Fibroblast of peridontal ligament (primary cell): ENCODE results near the gene IFT27.
A peak's percentile ranks its signal among the peaks of the same experiment; 100 is the strongest.

Experiments used
- DNase-seq: peaks from one replicate; pipeline ENCODE4 v3.0.0-alpha.2; 2010; ENCODE audit errors: extremely low read depth

Gene IFT27

GRCh38 chr22:36797374-36797773 lies 21.5 kb upstream of the IFT27 start:
- no peak for DNase-seq

DNA sequence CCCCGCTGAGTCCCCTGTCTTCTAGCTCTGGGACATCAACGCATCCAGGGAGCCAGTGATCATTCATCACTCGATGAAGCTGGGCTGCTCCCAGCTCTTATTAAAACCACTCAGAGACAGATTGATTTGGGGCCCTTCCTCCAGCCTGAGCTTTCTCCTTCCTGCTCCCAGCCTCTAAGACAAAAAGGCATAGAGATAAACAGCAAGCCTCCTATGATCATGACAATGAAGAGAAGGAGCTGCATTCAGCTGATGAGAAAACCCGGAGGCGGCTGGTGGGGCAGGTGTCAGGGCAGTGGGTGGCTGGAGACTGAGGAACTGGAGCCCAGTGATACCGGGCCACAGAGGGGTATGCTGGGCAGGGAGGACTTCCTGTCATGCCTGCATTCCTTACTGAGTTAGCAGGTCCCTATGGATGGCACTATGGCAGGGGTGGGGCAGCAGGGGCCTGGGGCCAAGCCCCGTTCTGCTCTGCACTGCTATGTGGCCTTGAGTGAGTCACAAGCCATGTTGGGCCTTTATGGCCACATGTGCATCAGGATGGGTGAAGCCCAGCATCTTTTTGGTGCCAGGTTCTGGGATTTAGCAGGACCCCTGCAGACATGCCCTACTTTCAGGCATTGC lies 20.7 kb upstream of the IFT27 start:
- DNase-seq: no peak

DNA sequence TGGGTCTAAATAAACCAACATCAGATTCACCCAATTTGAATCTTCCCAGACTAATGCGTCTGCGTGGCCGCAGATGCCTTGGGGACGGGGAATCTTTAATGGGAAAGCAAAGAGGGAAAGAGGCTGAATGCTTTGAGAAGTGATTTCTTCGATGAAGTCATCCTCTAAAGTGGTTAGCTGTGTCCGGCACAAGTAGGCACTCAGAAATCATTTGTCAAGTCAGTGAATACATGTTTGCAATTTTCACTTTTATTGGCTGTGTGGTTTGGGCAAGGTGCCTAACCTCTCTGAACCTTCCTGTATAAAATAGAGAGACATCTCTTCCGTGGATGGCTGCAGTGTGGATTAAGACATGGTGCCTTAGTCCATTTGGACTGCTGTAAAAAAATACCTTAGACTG lies 19.7 kb upstream of the IFT27 start:
- DNase-seq: no peak

GRCh38 chr22:36790648-36791047 lies 14.7 kb upstream of the IFT27 start:
- DNase-seq: no peak

DNA sequence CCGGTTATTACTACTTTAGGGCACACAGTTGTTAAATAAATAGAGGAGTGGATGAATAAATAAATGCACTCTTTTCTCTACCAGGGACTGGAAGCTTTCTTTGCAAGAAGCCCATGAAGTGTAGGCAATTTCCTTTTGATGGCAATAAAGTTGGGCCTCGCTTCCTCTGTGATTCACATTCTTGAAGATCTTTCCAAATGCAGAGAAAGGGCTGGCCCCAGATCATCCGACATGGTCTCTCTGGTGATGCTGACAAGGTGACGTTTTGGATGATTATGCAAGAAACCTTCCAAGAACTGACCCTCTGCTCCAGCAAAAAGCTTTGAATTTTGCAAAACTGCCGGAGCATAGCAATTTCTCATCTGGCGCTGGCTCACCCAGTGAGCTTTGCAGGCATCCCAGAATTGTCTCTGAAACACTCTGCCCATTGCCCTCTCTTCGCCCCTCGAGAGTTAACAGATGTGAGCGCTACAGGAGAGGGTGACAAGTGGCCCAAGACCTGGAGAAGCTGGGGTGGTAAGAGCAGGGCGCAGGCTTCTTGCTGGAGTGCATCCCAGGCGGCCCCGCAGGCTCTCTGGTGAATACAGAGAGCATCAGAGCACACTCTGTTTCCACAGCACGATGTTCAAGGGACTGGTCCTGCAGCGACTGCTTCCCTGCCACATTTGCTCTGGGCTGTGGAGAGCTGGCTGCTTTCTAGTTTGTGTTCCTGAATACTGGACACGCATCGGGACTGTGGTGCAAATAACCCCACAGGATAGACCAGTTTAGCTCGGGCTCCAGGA lies 11.5 kb upstream of the IFT27 start:
- DNase-seq: no peak

GRCh38 chr22:36783743-36784142 lies 7.8 kb upstream of the IFT27 start:
- no peak for DNase-seq

- peak; percentile 63 for DNase-seq
These were observed 6.0 kb upstream of the IFT27 start for GRCh38 chr22:36781656-36782627.

- no peak for DNase-seq
These were observed 2.1 kb upstream of the IFT27 start for GRCh38 chr22:36778020-36778419.

GRCh38 chr22:36776722-36777121 lies 803 bp upstream of the IFT27 start:
- DNase-seq: no peak

DNA sequence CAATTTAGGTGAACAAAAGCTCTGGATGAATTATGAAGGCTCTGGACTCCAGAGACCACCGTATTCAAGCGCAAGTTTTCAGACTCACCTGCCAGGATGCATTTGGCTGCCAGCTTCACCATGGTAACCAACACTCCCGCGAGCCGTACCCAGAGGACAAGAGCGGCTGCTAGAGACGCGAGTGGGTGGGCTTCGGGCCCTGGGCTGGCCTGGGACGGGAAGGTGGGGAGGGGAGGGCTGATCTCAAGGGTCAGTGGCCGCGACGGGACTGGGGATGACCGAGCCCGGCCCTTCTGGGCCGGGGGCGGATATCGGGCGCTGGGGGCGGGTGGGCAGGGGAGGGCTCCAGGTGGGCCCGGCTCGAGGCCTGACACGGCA lies 344 bp downstream of the IFT27 start:
- DNase-seq: peak; percentile 3

DNA sequence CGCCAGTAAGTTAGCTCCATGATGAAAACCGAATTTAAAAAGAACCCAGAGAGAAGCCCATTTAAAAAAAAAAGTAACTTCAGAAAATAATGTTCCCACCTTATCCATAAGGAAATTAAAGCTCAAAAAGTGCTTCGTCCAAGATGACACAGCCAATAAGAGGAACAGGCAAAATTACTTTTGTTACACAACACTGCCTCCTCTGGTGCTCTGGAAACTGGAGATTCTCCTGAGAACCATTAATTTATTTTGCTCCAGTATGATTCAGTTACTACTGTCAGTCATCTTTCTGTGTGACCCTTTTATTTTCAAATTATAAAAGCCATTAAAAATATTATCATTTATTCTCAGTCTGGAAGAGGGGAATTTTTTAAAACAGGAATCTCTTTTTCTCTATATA lies 2.0 kb downstream of the IFT27 start:
- DNase-seq: peak; percentile 59

DNA sequence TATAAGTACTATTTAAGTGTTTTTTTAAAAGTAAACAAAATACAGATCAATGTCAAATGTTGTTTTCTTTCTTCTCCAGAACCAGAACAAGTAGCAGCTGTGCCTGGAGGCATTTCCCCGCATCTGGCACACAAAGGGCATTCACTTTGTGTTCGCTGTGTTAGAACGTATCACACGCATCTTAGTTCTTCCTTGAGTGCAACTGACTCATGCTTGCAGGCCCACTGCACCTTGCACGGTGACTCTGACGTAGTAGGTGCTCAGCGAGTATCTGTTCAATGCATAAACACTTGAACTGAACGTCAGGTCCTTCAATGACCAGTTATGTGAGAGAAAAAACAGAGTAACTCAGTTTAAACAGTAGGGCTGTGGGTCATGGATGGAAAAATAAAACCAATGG lies 3.5 kb downstream of the IFT27 start:
- no peak for DNase-seq

GRCh38 chr22:36771356-36772063 lies 4.4 kb downstream of the IFT27 start:
- no peak for DNase-seq

- no peak for DNase-seq
These were observed 5.2 kb downstream of the IFT27 start for GRCh38 chr22:36770513-36771231.

DNA sequence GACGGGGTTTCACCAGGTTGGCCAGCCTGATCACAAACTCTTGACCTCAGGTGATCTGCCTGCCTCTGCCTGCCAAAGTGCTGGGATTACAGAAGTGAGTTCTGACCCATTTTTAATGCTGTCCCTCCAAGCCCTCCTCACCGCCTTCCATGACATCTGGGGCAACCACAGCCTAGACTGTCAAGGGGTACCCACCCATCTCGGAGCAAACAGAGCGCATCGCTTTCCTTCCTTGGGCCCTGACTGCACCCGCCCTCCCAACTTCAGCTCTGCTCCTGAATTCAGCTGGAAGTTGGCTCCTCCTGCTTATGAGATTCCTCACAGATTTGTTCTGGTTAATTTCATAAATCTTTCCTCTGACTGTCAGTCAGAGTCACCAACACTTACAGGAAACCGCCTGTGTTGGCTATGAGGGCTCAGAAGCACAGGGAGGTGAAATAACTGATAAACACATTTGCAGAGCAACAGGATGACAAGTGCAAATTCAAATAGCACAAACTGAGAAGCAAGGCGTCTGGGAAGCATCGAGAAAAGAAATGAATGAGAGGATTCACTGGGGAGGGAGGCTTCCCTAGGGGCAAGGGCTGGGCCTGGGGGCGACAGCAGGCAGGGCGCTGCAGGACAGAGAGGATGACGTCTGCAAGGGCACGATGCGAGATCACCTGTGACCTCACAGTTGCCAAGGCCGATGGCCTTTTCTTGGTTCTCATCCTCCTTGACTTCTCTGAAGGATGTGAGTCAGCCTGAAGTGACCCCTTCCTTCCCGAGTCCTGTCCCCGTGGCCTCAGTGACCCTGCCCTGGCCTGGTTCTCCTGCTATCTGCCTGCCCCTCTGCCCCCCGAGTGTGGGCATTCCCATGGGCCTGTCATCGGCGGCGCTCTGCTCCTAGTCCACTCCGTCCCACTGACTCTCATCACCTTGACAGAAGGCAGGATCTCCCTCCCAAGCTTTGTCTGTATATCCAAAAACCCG lies 6.1 kb downstream of the IFT27 start:
- DNase-seq: no peak

GRCh38 chr22:36768616-36769015 lies 7.3 kb downstream of the IFT27 start:
- no peak for DNase-seq

GRCh38 chr22:36768141-36768540 lies 7.8 kb downstream of the IFT27 start:
- no peak for DNase-seq

DNA sequence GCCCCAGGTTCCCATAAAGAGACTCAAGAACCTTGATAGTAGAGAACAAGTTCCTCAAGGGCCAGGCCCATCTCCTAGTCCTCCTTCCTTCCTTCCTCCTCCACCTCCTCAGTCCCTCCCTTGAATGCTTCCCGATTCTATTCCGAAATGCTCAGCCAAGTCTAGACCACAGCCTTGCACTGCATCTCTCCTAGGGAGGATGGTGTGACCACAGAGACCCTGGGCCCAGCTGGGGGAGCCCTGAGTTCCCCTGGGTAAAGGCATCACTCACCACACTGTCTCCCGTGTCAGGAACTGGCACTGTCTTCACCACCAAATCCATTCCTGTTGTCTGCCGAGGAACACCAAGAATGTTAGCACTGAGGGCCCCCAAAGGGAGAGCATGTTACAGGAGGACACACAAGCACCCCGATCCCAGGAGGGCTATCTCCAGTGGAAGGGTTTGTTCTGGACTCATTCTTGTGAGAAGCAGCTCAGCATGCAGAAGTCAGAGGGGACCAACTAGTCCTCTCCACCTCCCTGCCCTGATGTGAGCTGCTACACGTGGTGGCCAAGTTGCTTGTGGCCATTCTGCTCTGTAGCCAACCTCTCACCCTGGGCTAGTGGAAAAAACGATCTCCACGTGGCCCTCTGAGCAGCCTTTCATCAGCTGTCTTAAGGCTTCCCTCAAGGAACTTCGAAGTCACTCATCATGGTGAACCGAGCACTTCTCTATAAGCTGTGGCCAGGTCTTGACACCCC lies 8.7 kb downstream of the IFT27 start:
- no peak for DNase-seq

- peak; percentile 47 for DNase-seq
These were observed 9.9 kb downstream of the IFT27 start for GRCh38 chr22:36765943-36766450.
